Suprapubic skin (tissue), 4 donors: Measurements from ENCODE around the gene ATP1A4. TPM values are rescaled to one million over a fixed set of nuclear protein-coding genes. Genes with fewer than 3 reads are reported as not detected.
A peak's percentile ranks its signal among the peaks of the same experiment; 100 is the strongest.
"Not testable (repeated sequence)": the region's sequence is repeated elsewhere in the genome, so short reads cannot be mapped to it uniquely, and the experiment has no call there.

ENCODE experiments used
- DNase-seq, 2 donors: peaks; one replicate each; pipeline ENCODE4 v3.0.0-alpha.2; 2019; ENCODE audit warnings: low spot score in 2 of 2
- H3K27ac ChIP-seq: fragments of 200-600 bp; sonication (generic); one replicate; pipeline ENCODE4 v1.5.1; 2019
- H3K27me3 ChIP-seq: fragments of 200-600 bp; sonication (generic); one replicate; pipeline ENCODE4 v1.5.1; 2019
- H3K36me3 ChIP-seq: fragments of 200-600 bp; sonication (generic); one replicate; pipeline ENCODE4 v1.5.1; 2019
- H3K4me1 ChIP-seq: fragments of 200-600 bp; sonication (generic); one replicate; pipeline ENCODE4 v1.5.1; 2019
- H3K4me3 ChIP-seq: fragments of 200-600 bp; sonication (generic); one replicate; pipeline ENCODE4 v1.5.1; 2019; ENCODE audit warnings: mild to moderate bottlenecking
- H3K9me3 ChIP-seq: fragments of 200-600 bp; sonication (generic); one replicate; pipeline ENCODE4 v1.5.1; 2019
- EP300 ChIP-seq: sonication (generic); formaldehyde crosslinking; IDR thresholded peaks from one replicate; pipeline ENCODE4 v1.6.1; 2017; ENCODE audit warnings: antibody characterized with exemption
- POLR2A ChIP-seq, 2 donors: fragments of 450-650 bp; IDR thresholded peaks; one replicate each; pipeline ENCODE4 v1.6.1; 2017; ENCODE audit warnings: antibody characterized with exemption in 2 of 2, mild to moderate bottlenecking in 2 of 2, moderate library complexity in 2 of 2
- POLR2AphosphoS5 ChIP-seq, 3 donors: sonication (generic); formaldehyde crosslinking; IDR thresholded peaks; one replicate each; pipeline ENCODE4 v1.6.1; 2017; ENCODE audit warnings: antibody characterized with exemption in 3 of 3
- WGBS: methylation state at CpG from one replicate; pipeline ENCODE4 v1.1.5; 2018; 5-methylcytosine and 5-hydroxymethylcytosine counted together
- total RNA-seq, 4 donors: library from RNA; depleted of rRNA; stranded (reverse); fragments of >200 nt; gene quantifications; one replicate each; pipeline ENCODE4 v1.1.0, GENCODE V29; 2016
- TF ChIP-seq, protein P1 (sequence below), 2 donors: fragments of 200-600 bp in 1 of 2; fragments of 450-650 bp in 1 of 2; sonication (generic) in 1 of 2; IDR thresholded peaks; one replicate each; pipeline ENCODE4 v1.5.1; 2016 to 2019; ENCODE audit warnings: antibody characterized with exemption in 2 of 2, mild to moderate bottlenecking in 1 of 2, moderate library complexity in 1 of 2

The ATP1A4 gene
- total RNA-seq, 4 donors from 2014 or later: not detected

GRCh38 chr1:160124705-160125478 lies 26.5 kb upstream of the ATP1A4 start:
- no peak overlapping the region for H3K27ac ChIP-seq
- H3K4me3 ChIP-seq: no peak overlapping the region
- DNase-seq: no peak
- peaks cover 16% of the 10 kb centered on the region for H3K4me1 ChIP-seq
- no peaks in the 10 kb centered on the region for H3K9me3 ChIP-seq
- no peaks in the 10 kb centered on the region for H3K36me3 ChIP-seq
- no peaks in the 10 kb centered on the region for H3K27me3 ChIP-seq
- TF ChIP-seq, protein P1, sequence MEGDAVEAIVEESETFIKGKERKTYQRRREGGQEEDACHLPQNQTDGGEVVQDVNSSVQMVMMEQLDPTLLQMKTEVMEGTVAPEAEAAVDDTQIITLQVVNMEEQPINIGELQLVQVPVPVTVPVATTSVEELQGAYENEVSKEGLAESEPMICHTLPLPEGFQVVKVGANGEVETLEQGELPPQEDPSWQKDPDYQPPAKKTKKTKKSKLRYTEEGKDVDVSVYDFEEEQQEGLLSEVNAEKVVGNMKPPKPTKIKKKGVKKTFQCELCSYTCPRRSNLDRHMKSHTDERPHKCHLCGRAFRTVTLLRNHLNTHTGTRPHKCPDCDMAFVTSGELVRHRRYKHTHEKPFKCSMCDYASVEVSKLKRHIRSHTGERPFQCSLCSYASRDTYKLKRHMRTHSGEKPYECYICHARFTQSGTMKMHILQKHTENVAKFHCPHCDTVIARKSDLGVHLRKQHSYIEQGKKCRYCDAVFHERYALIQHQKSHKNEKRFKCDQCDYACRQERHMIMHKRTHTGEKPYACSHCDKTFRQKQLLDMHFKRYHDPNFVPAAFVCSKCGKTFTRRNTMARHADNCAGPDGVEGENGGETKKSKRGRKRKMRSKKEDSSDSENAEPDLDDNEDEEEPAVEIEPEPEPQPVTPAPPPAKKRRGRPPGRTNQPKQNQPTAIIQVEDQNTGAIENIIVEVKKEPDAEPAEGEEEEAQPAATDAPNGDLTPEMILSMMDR (IDR thresholded peaks at IDR 0.05): no peak
- peak; percentile 62 for TF ChIP-seq EP300
- no peak for TF ChIP-seq POLR2AphosphoS5 (IDR thresholded peaks at IDR 0.05)
- TF ChIP-seq POLR2A (IDR thresholded peaks at IDR 0.05): no peak
- WGBS: 38% methylated on average over 8 of the region's 8 CpGs

DNA sequence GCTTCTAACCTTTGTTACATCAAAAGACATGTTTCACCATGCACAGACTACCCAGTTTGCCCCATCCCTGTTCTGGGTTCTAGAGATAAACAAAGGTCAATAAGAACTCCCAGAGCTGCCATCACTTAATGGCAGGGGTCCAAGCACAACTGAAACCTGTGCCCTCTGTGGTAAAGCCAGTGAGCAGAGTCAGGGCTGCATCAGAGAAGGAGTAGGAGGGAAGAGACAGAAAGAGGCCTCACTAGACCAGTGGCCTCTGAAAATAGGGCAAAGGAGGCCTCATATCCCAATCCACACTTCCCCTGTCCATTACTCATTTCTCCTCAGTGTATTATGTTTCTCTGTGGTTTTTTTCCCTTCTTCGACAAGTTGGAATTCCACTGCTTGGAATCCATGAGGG lies 25.7 kb upstream of the ATP1A4 start:
- H3K27me3 ChIP-seq: no peaks in the 10 kb centered on the region
- no peaks in the 10 kb centered on the region for H3K9me3 ChIP-seq
- 72% methylated on average over 1 of the region's 1 CpG for WGBS
- H3K36me3 ChIP-seq: no peaks in the 10 kb centered on the region
- no peak overlapping the region for H3K4me3 ChIP-seq
- DNase-seq: no peak
- H3K27ac ChIP-seq: no peak overlapping the region
- TF ChIP-seq EP300: no peak
- TF ChIP-seq, protein P1 (IDR thresholded peaks at IDR 0.05): no peak
- no peak for TF ChIP-seq POLR2AphosphoS5 (IDR thresholded peaks at IDR 0.05)
- no peak for TF ChIP-seq POLR2A (IDR thresholded peaks at IDR 0.05)
- H3K4me1 ChIP-seq: peaks cover 16% of the 10 kb centered on the region

DNA sequence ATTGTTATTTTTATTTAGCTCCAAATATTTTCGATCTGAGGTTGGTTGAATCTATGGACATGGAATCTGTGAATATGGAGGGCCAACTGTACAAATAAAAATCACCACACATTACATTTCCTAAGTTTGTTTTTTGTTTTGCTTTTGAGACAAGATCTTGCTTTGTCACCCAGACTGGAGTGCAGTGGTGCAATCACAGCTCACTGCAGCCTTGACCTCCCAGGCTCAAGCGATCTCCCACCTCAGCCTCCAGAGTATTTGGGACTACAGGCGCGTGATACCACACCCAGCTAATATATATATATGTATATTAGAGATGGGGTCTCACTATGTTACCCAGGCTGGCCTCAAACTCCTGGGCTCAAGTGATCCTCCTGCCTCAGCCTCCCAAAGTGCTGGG lies 25.1 kb upstream of the ATP1A4 start:
- not testable (repeated sequence) for H3K9me3 ChIP-seq, H3K36me3 ChIP-seq, H3K27ac ChIP-seq, H3K4me3 ChIP-seq, DNase-seq, H3K27me3 ChIP-seq
- peaks cover 19% of the 10 kb centered on the region for H3K4me1 ChIP-seq
- WGBS: 68% methylated on average over 4 of the region's 4 CpGs

- H3K36me3 ChIP-seq: no peaks in the 10 kb centered on the region
- no peak overlapping the region for H3K27ac ChIP-seq
- TF ChIP-seq POLR2AphosphoS5 (IDR thresholded peaks at IDR 0.05) (no peak), EP300 (no peak), POLR2A (IDR thresholded peaks at IDR 0.05) (no peak)
- TF ChIP-seq, protein P1 (IDR thresholded peaks at IDR 0.05): no peak
- H3K4me1 ChIP-seq: peaks cover 21% of the 10 kb centered on the region
- H3K9me3 ChIP-seq: no peaks in the 10 kb centered on the region
- DNase-seq: no peak
- 100% methylated on average over 4 of the region's 9 CpGs for WGBS
- no peaks in the 10 kb centered on the region for H3K27me3 ChIP-seq
- no peak overlapping the region for H3K4me3 ChIP-seq
These were observed 24.0 kb upstream of the ATP1A4 start for GRCh38 chr1:160127381-160127780.

GRCh38 chr1:160127865-160128523 lies 23.4 kb upstream of the ATP1A4 start:
- 69% methylated on average over 7 of the region's 7 CpGs for WGBS
- TF ChIP-seq POLR2AphosphoS5 (IDR thresholded peaks at IDR 0.05) (no peak), POLR2A (IDR thresholded peaks at IDR 0.05) (no peak), EP300 (no peak)
- TF ChIP-seq, protein P1 (IDR thresholded peaks at IDR 0.05): no peak
- Histone ChIP-seq H3K27me3 (no peaks in the 10 kb centered on the region), H3K36me3 (no peaks in the 10 kb centered on the region), H3K9me3 (no peaks in the 10 kb centered on the region), H3K4me1 (peaks cover 21% of the 10 kb centered on the region), H3K27ac (no peak overlapping the region), H3K4me3 (no peak overlapping the region)
- DNase-seq: no peak
